ENCODE measurements around the gene ITGA3.

ITGA3 gene

GRCh38 chr17:50096758-50097157 lies 40.8 kb downstream of the ITGA3 start:
- Histone ChIP-seq H2BK12ac (ENCODE audit: low read length in 2 of 2) (peak overlapping the region in 1 of 2 experiments; percentile 34), H3K9me3 (ENCODE audit: control insufficient read depth, low read length) (no peaks in the 10 kb centered on the region), H3K23ac (ENCODE audit: low read length in 2 of 2) (no peak overlapping the region), H3K4me2 (ENCODE audit: low read length, poor library complexity, severe bottlenecking) (no peak overlapping the region), H4K8ac (ENCODE audit: low read length) (no peak overlapping the region), H3K18ac (ENCODE audit: low read depth in 1 of 2, low read length in 2 of 2) (no peak overlapping the region), H3K14ac (ENCODE audit: low read length in 2 of 2) (no peak overlapping the region), H3K79me1 (replicated peaks; ENCODE audit: low read length, poor library complexity, severe bottlenecking) (peaks cover 16% of the 10 kb centered on the region), H2BK5ac (ENCODE audit: low read depth, low read length, poor library complexity, severe bottlenecking) (no peak overlapping the region), H3K4me1 (ENCODE audit: control insufficient read depth, insufficient read depth, low read depth, low read length) (peaks cover 39% of the 10 kb centered on the region), H2BK15ac (ENCODE audit: low read depth, poor library complexity, severe bottlenecking) (no peak overlapping the region), H3K4me3 (ENCODE audit: insufficient read depth in 1 of 2, low read depth in 1 of 2, low read length in 2 of 2) (peak overlapping the region in 1 of 2 experiments; percentile 99), H2AK5ac (ENCODE audit: low read length, severe bottlenecking) (no peak overlapping the region), H3K4ac (ENCODE audit: low read depth in 1 of 2, low read length in 2 of 2) (no peak overlapping the region), H3K36me3 (ENCODE audit: control insufficient read depth in 1 of 2, insufficient read depth in 2 of 2, low read depth in 1 of 2, low read length in 2 of 2) (peaks cover 25 to 33% of the 10 kb centered on the region in 2 experiments), H2BK120ac (ENCODE audit: low read depth, low read length) (no peak overlapping the region), H3K9ac (ENCODE audit: low read length) (peak overlapping the region; percentile 96), H2AFZ (ENCODE audit: low read depth, low read length) (no peak overlapping the region), H3K27me3 (ENCODE audit: control insufficient read depth in 1 of 2, insufficient read depth in 1 of 2, low read length in 2 of 2) (no peaks in the 10 kb centered on the region), H3K27ac (ENCODE audit: low read length, poor library complexity, severe bottlenecking) (no peak overlapping the region), H4K91ac (ENCODE audit: low read length) (no peak overlapping the region)
- WGBS: 81% methylated on average over 3 of the region's 3 CpGs
- DNase-seq: no peak

- no peak overlapping the region for H3K27ac ChIP-seq (ENCODE audit: low read length, poor library complexity, severe bottlenecking)
- H3K4me1 ChIP-seq (ENCODE audit: control insufficient read depth, insufficient read depth, low read depth, low read length): peaks cover 46% of the 10 kb centered on the region
- H3K4me2 ChIP-seq (ENCODE audit: low read length, poor library complexity, severe bottlenecking): no peak overlapping the region
- no peak for DNase-seq
- H3K14ac ChIP-seq (ENCODE audit: low read length in 2 of 2): no peak overlapping the region
- no peak overlapping the region for H3K4ac ChIP-seq (ENCODE audit: low read depth in 1 of 2, low read length in 2 of 2)
- no peak overlapping the region for H2AFZ ChIP-seq (ENCODE audit: low read depth, low read length)
- no peak overlapping the region for H3K4me3 ChIP-seq (ENCODE audit: insufficient read depth in 1 of 2, low read depth in 1 of 2, low read length in 2 of 2)
- H2BK12ac ChIP-seq (ENCODE audit: low read length in 2 of 2): no peak overlapping the region
- H4K8ac ChIP-seq (ENCODE audit: low read length): no peak overlapping the region
- no peak overlapping the region for H2AK5ac ChIP-seq (ENCODE audit: low read length, severe bottlenecking)
- no peak overlapping the region for H2BK120ac ChIP-seq (ENCODE audit: low read depth, low read length)
- no peak overlapping the region for H2BK15ac ChIP-seq (ENCODE audit: low read depth, poor library complexity, severe bottlenecking)
- H3K23ac ChIP-seq (ENCODE audit: low read length in 2 of 2): no peak overlapping the region
- H3K18ac ChIP-seq (ENCODE audit: low read depth in 1 of 2, low read length in 2 of 2): no peak overlapping the region
- WGBS: 82% methylated on average over 7 of the region's 7 CpGs
- H4K91ac ChIP-seq (ENCODE audit: low read length): no peak overlapping the region
- peaks cover 20 to 33% of the 10 kb centered on the region in 2 experiments for H3K36me3 ChIP-seq (ENCODE audit: control insufficient read depth in 1 of 2, insufficient read depth in 2 of 2, low read depth in 1 of 2, low read length in 2 of 2)
- no peak overlapping the region for H2BK5ac ChIP-seq (ENCODE audit: low read depth, low read length, poor library complexity, severe bottlenecking)
- no peaks in the 10 kb centered on the region for H3K27me3 ChIP-seq (ENCODE audit: control insufficient read depth in 1 of 2, insufficient read depth in 1 of 2, low read length in 2 of 2)
- peaks cover 16% of the 10 kb centered on the region for H3K79me1 ChIP-seq (replicated peaks; ENCODE audit: low read length, poor library complexity, severe bottlenecking)
- no peaks in the 10 kb centered on the region for H3K9me3 ChIP-seq (ENCODE audit: control insufficient read depth, low read length)
- H3K9ac ChIP-seq (ENCODE audit: low read length): peak overlapping the region; percentile 96
Observed at GRCh38 chr17:50097455-50097854, 41.5 kb downstream of the ITGA3 start.

GRCh38 chr17:50097926-50098325 lies 42.0 kb downstream of the ITGA3 start:
- Histone ChIP-seq H3K23ac (ENCODE audit: low read length in 2 of 2) (no peak overlapping the region), H3K4me1 (ENCODE audit: control insufficient read depth, insufficient read depth, low read depth, low read length) (peaks cover 51% of the 10 kb centered on the region), H3K27me3 (ENCODE audit: control insufficient read depth in 1 of 2, insufficient read depth in 1 of 2, low read length in 2 of 2) (no peaks in the 10 kb centered on the region), H3K18ac (ENCODE audit: low read depth in 1 of 2, low read length in 2 of 2) (no peak overlapping the region), H3K4me3 (ENCODE audit: insufficient read depth in 1 of 2, low read depth in 1 of 2, low read length in 2 of 2) (no peak overlapping the region), H3K9ac (ENCODE audit: low read length) (no peak overlapping the region), H3K79me1 (replicated peaks; ENCODE audit: low read length, poor library complexity, severe bottlenecking) (peaks cover 19% of the 10 kb centered on the region), H2BK120ac (ENCODE audit: low read depth, low read length) (no peak overlapping the region), H3K27ac (ENCODE audit: low read length, poor library complexity, severe bottlenecking) (no peak overlapping the region), H4K8ac (ENCODE audit: low read length) (no peak overlapping the region), H3K36me3 (ENCODE audit: control insufficient read depth in 1 of 2, insufficient read depth in 2 of 2, low read depth in 1 of 2, low read length in 2 of 2) (peaks cover 21 to 33% of the 10 kb centered on the region in 2 experiments), H3K4me2 (ENCODE audit: low read length, poor library complexity, severe bottlenecking) (no peak overlapping the region), H4K91ac (ENCODE audit: low read length) (no peak overlapping the region), H2AFZ (ENCODE audit: low read depth, low read length) (no peak overlapping the region), H3K4ac (ENCODE audit: low read depth in 1 of 2, low read length in 2 of 2) (no peak overlapping the region), H2BK12ac (ENCODE audit: low read length in 2 of 2) (no peak overlapping the region), H2AK5ac (ENCODE audit: low read length, severe bottlenecking) (no peak overlapping the region), H2BK5ac (ENCODE audit: low read depth, low read length, poor library complexity, severe bottlenecking) (no peak overlapping the region), H3K14ac (ENCODE audit: low read length in 2 of 2) (no peak overlapping the region), H3K9me3 (ENCODE audit: control insufficient read depth, low read length) (no peaks in the 10 kb centered on the region), H2BK15ac (ENCODE audit: low read depth, poor library complexity, severe bottlenecking) (no peak overlapping the region)
- no peak for DNase-seq
- 90% methylated on average over 4 of the region's 4 CpGs for WGBS

- peaks cover 52% of the 10 kb centered on the region for H3K4me1 ChIP-seq (ENCODE audit: control insufficient read depth, insufficient read depth, low read depth, low read length)
- H2AK5ac ChIP-seq (ENCODE audit: low read length, severe bottlenecking): no peak overlapping the region
- no peaks in the 10 kb centered on the region for H3K27me3 ChIP-seq (ENCODE audit: control insufficient read depth in 1 of 2, insufficient read depth in 1 of 2, low read length in 2 of 2)
- no peak overlapping the region for H3K27ac ChIP-seq (ENCODE audit: low read length, poor library complexity, severe bottlenecking)
- DNase-seq: no peak
- no peak overlapping the region for H2BK15ac ChIP-seq (ENCODE audit: low read depth, poor library complexity, severe bottlenecking)
- 88% methylated on average over 4 of the region's 4 CpGs for WGBS
- no peak overlapping the region for H3K18ac ChIP-seq (ENCODE audit: low read depth in 1 of 2, low read length in 2 of 2)
- peaks cover 24% of the 10 kb centered on the region for H3K79me1 ChIP-seq (replicated peaks; ENCODE audit: low read length, poor library complexity, severe bottlenecking)
- no peak overlapping the region for H2AFZ ChIP-seq (ENCODE audit: low read depth, low read length)
- H2BK120ac ChIP-seq (ENCODE audit: low read depth, low read length): no peak overlapping the region
- H3K4ac ChIP-seq (ENCODE audit: low read depth in 1 of 2, low read length in 2 of 2): no peak overlapping the region
- no peak overlapping the region for H3K9ac ChIP-seq (ENCODE audit: low read length)
- no peak overlapping the region for H3K14ac ChIP-seq (ENCODE audit: low read length in 2 of 2)
- no peaks in the 10 kb centered on the region for H3K9me3 ChIP-seq (ENCODE audit: control insufficient read depth, low read length)
- H4K8ac ChIP-seq (ENCODE audit: low read length): no peak overlapping the region
- no peak overlapping the region for H2BK12ac ChIP-seq (ENCODE audit: low read length in 2 of 2)
- H2BK5ac ChIP-seq (ENCODE audit: low read depth, low read length, poor library complexity, severe bottlenecking): no peak overlapping the region
- H3K23ac ChIP-seq (ENCODE audit: low read length in 2 of 2): no peak overlapping the region
- H3K36me3 ChIP-seq (ENCODE audit: control insufficient read depth in 1 of 2, insufficient read depth in 2 of 2, low read depth in 1 of 2, low read length in 2 of 2): peaks cover 24 to 33% of the 10 kb centered on the region in 2 experiments
- H4K91ac ChIP-seq (ENCODE audit: low read length): no peak overlapping the region
- H3K4me3 ChIP-seq (ENCODE audit: insufficient read depth in 1 of 2, low read depth in 1 of 2, low read length in 2 of 2): no peak overlapping the region
- H3K4me2 ChIP-seq (ENCODE audit: low read length, poor library complexity, severe bottlenecking): no peak overlapping the region
Observed at GRCh38 chr17:50098583-50098982, 42.7 kb downstream of the ITGA3 start.

Data from mesenchymal stem cell (in vitro differentiated cells and primary cell).